Measurements from ENCODE around the gene TMEM117.

GRCh38 chr12:43917896-43918295 is 82.0 kb downstream of the TMEM117 start:
- TF ChIP-seq GATA2 (IDR thresholded peaks at IDR 0.05; ENCODE audit: insufficient read depth, insufficient read length, low read depth, low read length) (no peak), CTCF (IDR thresholded peaks at IDR 0.05; ENCODE audit: extremely low read depth in 1 of 2, insufficient read depth in 1 of 2, low read depth in 1 of 2, low read length in 2 of 2) (no peak), POLR2A (IDR thresholded peaks at IDR 0.05; ENCODE audit: low read depth, low read length) (no peak), POLR2AphosphoS5 (IDR thresholded peaks at IDR 0.05; ENCODE audit: insufficient read depth, low read depth, low read length) (no peak), EZH2 (IDR thresholded peaks at IDR 0.05; ENCODE audit: borderline replicate concordance, low read depth, low read length, severe bottlenecking) (no peak), MAX (IDR thresholded peaks at IDR 0.05; ENCODE audit: insufficient read depth, insufficient read length) (no peak), FOS (IDR thresholded peaks at IDR 0.05; ENCODE audit: borderline replicate concordance, insufficient read depth, low read length) (no peak), MYC (IDR thresholded peaks at IDR 0.05; ENCODE audit: low read depth, low read length) (no peak)

All from endothelial cell of umbilical vein (primary cell).